ENCODE results near the gene E2F4. TPM values are rescaled to one million over a fixed set of nuclear protein-coding genes. Genes with fewer than 3 reads are reported as not detected.

Gene E2F4
- total and polyA plus RNA-seq, 2 of the 8 experiments (the other 6 are each of a cell fraction or from before 2014, with no cell fraction given), result 79.9 to 157 TPM

GRCh38 chr16:67213197-67214019 is 21.5 kb downstream of the E2F4 start (continued):
- TF ChIP-seq E2F6 (IDR thresholded peaks at IDR 0.05) (no peak), ZNF274 (IDR thresholded peaks at IDR 0.05; ENCODE audit: borderline replicate concordance, extremely low read depth, low read length) (no peak), SP4 (IDR thresholded peaks at IDR 0.05; ENCODE audit: low read length) (no peak), TAF1 (IDR thresholded peaks at IDR 0.05; ENCODE audit: low read depth, low read length) (no peak)
